ENCODE results near the gene PWP1.

PWP1 gene

DNA sequence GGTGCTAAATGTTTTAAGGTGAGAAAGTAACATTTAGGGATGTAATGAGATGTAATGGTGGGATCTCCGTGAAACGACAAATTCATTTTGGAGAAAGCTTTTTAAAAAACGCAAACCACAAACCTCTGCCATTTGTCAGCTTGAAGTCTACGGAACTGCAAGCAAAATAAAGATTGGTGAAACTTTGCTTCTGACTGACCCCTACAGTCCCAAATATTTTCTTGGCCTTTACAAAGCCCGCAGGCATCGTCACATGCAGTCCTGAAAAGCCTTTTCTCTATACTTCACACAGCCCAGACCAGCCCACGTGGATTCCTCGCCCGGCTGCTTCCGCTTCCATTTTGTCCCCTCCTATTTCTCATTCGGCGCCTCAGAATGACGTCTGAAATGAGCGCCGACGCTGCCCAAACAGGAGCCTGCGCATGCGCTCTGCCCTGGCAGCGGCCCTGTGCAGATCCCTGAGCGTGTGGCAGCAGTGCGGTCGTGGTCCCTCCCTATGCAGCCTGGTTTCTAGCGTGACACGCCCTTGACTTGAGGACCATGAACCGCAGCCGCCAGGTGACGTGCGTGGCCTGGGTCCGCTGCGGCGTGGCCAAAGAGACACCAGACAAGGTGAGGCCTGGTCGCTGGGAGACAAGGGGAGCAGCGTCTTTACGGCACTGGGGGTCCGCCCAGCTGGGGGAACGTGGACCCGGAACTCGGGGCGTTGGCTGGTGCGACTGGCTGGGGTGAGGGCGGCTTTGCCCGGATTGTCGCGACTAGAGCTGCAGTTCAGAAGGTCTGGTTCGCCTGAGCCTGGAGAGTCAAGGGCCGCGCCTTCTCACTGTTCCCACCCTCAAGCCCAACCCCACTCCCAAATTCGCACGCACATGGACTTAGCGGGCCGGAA, at the start of gene PWP1:
PWP1 (plus strand) TSS at position 440 of the 889 bp plus-strand sequence; CDS start at position 541, 101 bp downstream.
- peak; percentile 96 for DNase-seq (ENCODE audit: low spot score)

DNA sequence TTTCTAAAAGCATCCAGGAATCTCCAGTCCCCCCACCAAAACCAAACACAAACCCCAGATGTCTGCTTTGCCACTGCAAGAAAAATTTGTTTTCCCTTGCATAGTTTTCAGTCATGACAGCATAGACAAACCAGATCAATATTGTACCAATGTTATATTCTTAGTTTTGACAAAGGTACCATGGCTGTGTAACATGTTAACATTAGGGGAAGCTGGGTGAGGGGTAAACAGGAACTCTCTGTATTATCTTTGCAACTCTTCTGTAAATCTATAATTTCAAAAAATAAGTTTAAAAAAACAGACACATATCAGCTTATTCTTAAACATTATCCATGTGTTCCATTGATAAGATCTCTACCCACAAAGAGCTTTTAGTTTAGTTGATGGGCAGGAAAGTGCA, 44.4 kb upstream of the PWP1 start:
- no peak for DNase-seq (ENCODE audit: low spot score)

DNA sequence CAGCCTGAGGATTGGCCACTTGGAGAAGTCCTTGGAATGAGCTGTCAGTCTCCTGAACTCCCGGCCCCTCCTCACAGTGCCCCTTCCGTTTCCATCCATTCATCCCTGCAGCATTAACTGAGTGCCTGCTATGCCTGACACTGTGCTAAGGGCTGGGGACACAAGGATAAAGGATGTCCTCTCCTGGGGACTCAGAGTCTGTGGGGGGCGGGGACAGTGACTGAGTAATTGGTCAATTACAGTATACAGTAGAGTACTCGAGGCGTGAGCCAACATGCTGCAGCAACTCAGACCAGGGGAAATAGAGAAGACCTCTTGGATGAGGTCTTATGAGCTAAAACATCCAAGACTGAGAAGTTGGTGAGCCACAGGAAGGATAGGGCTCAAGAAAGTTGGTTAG, 43.4 kb upstream of the PWP1 start:
- no peak for DNase-seq (ENCODE audit: low spot score)

DNA sequence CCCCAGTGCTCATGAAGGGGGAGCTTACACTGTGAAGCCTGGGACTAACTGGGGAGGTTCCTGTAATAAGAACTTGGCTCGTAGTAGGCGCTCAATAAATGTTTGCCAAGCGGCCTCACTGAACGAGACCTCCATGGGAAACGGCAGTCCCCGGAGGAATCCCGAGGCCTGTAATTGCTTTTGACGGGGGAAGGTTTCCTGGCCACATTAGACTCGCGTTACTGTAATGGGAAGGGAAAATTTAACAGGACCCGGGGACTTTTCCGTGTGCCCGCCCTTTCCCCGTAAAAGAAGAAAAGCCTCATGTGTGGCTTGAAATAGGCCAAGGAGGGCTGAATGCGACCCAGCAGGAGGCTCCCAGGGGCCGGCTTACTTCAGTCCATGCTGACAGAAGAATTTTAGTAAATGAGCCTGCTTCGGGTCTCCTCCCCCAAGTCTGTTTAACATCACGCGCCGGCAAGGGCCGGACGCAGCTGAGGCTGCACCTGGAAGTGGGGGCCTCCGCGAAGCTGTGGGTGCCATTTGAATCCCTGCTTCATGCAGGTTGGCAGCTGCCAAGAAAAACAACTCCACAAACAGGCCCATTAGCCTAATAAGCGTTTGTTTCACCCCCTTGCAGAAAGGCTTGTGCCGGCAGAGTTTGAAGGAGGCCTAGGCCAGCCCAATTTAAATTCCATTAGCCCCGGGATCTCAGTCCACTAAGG, 39.8 kb upstream of the PWP1 start:
- DNase-seq (ENCODE audit: low spot score), result peak; percentile 80

DNA sequence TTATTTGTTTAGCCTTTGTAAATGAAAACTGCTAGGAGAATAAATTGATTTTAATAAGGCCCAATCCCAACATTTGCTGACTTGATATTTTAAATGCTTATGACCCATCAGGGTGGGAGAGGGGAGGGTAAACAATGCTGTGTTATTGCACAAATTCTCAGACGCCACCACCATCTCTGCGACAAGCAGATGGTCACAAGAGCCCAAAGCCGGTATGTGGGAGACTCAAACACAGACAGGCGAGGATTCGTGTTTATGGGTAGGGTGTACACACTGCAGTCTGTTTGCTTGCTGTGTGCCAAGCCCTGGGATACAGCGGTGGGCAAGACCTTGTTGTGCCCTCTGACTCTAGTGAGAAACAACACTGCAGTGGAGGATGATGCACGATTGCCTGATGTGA, 39.2 kb upstream of the PWP1 start:
- DNase-seq (ENCODE audit: low spot score), result no peak

DNA sequence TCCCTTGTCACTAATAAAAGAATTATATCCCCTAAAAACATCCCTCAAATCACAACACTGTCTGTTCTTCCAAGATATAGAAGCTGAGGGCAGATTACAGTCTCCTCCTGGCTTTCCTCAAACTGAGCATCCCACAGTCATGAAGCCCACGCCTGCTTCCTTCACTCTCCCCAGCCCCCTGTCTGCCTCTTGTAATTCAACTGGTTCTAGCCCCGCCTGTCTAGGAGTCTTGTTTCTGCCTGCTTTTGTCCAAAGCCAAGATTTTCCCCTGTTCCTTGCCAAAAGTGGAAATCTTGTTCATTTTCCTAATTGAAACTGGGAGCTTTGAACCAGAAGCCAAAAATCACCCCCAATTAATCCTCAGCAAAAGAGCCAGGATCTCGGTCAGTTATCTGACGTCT, 35.9 kb upstream of the PWP1 start:
- no peak for DNase-seq (ENCODE audit: low spot score)

DNA sequence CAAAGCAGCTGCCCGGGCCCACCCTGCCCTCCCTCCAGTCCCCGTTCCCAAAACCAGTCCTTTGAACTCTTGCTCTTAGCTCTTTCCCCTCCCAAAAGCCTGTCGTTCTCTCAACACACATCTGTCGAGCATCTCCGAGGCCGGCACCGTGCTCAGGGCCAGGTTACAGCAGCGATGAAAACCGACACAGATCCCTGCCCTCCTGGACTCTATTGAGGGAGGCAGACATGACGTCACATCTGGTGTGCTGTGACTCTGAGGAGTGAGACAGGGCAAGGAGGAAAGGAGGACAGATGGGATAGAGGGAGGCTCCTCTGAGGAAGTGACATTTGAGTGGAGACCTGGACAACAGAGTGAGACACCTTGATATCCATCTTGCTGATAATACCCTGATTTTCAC, 34.6 kb upstream of the PWP1 start:
- no peak for DNase-seq (ENCODE audit: low spot score)

DNA sequence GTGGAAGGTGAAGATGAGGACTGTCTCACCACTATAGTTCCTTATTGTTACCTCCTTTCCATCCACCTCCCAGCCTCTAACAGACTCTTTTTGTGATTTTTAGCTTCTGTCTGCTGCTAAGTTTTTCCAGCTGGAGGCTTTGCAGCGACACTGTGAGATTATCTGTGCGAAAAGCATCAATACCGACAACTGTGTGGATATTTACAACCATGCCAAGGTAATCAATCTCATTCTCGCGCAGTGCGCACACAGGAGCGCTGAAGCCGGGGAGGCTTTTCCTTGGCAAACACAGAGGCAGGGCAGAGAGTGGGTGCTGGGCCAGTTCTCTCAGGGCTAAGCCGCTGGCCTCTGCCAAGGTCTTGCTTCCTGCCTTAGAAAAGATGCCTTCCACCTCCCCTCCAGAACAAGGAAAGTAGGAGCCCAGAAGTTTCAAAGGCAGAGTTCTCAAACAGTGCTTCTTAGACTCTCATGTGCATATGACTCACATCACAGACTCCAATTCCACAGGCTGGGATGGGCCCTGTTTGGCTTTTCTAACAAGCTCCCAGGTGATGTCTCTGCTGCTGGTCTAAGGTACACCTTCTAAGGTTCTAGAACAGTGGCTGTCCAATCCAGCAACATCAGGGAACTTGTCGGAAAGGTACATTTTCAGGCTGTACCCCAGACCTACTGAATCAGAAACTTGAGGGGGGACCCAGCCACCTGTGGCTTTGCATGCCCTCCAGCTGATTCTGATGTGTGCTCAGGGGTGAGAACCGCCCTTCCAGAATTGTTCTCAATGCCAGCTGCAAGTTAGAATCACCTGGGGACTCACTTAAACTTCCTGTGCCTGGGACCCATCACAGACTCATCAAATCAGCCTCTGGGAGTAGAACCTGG, 33.8 kb upstream of the PWP1 start:
- no peak for DNase-seq (ENCODE audit: low spot score)

DNA sequence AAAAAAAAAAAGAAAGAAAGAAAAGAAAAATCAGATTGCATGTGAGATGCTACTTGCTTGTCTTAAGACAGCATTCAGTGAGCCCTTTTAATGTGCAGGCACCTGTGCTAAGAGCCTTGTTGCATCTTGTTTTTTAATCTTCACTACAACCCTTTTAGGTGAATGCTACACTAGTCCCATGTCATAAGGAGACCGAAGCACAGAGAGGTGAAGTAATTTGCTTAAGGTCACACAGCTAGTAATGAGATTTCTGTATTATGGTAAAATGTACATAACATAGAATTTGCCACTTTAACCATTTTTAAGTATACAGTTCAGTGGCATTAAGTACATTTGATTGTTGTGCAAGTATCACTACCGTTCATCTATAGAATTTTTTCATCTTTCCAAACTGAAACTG, 32.1 kb upstream of the PWP1 start:
- DNase-seq (ENCODE audit: low spot score), result no peak

DNA sequence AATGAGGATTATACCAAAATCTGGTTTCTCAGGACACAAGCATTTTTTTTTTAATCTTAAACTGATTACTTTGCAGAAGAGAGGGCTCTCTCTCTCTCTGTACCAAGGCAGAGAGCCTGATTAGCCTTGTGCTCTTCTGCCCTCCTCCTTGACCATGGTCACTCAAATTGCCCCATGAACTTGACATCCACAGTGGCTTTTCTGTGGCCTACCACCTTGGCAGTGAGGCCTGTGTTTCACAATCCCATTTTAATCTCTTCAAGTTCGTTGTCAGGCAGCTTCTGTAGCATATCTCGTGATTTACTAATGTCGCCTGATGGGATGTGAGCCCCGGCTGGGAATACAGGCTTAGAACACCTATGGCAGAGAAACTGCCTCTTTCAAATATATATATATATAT, 30.7 kb upstream of the PWP1 start:
- DNase-seq (ENCODE audit: low spot score), result no peak

DNA sequence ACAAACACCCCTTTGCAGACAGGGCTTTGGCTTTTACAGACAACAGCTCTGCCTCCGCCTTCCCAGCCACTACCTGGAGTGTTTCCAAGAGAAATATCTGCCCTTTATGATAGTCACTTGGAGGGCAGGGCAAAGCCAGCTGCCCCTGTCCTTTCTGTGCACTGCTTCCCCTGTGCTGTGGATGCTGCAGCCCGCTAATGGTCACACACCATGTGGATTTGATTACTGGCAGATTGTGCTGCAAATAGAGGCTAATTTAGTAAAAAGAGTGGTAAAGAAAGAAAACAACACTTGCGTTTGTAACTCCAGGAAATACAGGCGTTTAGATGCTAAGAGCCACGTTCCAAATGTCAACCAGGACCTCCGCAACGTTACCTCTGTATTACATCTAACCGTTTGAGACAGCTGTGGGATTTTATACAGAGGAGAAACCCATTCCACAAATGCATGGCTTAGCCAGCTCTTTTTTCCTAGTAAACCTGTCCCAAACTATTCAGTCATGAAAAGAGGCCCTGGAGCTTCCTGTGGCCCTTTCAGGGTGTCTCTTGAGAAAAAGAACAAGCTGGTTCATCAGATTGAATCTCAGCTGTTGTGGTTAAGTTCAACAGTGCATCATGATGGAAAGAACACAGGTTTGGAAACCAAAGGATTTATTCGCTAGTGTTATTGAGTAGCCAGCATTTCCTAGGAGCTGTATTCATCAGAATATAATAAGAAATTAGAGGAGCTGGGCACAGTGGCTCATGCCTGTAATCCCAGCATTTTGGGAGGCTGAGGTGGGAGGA, 30.1 kb upstream of the PWP1 start:
- no peak for DNase-seq (ENCODE audit: low spot score)

DNA sequence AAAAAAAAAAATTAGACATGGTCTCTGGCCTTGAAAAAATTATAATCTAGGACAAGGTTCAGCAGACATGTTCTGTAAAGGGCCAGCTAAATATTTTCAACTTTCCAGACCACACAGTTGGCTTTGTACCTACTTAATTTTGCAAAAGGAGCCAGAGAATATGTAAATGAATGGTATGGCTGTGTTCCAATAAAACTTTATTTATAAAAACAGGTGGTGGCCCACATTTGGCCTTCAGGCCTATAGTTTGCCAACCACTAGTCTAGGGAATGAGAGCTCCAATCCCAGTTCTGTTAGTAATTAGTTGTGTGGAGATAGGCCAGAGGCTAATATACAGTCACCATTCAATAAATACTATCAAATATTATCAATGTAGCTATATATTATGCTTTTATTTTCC, 29.3 kb upstream of the PWP1 start:
- DNase-seq (ENCODE audit: low spot score), result no peak

DNA sequence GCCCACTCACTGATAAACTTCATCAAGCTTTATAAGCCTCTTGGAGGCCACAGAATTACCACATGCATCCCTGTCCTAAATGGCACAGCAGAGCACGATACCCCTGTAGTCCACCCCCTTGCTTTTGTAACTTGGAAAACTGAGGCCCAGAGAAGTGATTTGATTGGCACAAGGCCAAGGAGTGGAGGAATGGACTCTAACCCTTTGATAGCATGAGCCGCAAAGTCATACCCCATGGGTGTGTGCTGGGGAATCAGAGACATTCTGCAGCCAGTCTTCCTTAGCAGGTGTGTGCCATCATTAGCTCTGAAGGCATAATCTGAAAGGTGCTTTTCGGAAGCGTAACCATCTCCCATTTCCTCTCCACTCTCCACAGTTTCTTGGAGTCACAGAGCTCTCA, 28.5 kb upstream of the PWP1 start:
- DNase-seq (ENCODE audit: low spot score), result no peak

DNA sequence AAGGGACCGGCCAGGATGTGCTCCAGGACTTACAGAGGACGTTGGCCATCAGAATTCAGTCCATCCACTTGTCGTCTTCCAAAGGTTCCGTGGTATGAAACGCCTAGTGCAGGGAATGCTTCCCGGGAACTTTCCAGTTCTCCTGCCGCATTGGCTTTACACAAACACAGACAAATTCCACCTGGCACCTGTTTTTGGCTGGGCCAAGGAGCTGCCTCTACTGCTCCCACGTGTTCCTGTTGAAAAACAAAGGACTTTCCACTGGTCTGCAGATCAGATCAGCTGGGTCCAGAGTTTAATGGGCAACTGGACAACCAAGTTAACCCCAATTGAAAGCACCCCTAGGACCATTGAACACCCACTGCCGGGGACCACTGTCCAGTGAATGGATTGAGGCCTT, 28.0 kb upstream of the PWP1 start:
- no peak for DNase-seq (ENCODE audit: low spot score)

DNA sequence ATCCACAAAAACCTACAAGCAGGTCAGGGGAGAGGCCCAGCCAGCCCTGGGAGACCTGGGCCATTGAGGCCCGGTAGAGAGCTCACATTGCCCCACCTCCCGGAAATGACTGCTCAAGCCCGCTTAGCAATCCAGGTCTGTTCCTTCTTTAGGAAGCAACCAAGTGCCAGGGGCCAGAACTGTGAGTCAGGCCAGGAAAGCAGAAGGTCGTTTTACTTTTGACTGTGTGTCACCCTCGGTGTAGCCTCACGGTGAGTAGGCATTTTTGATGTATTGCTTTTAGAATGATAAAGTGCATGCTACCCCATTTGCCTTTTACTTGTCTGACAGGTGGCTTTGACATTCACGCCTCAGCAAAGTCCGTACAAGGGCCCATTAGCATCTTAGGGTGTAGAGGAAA, 25.4 kb upstream of the PWP1 start:
- DNase-seq (ENCODE audit: low spot score), result no peak

DNA sequence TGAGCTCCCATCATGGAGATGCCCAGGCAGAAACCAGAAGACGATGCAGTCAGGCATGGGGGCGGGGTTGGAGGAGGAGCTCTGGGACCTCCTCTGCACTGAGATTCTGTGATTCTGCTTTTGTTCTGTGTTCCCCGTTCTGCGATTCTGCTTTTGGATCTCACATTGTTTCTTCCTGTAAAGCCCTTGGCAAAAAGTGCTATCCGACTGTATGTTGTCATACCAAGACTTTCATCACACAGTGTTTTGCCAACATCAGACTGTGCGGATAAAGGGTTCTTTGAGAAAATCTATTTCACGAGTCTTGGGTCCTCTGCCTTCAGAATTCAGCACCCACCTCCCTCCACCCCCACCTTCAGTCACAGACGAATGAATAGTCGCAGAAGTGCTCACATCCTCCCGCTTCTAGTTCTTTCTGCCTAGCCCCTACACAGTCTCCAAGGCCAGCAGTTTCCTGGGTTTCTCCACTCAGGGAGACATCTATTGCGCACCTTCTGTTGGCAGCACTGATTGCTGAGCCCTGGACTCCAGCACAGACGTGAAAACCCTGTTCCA, 24.7 kb upstream of the PWP1 start:
- no peak for DNase-seq (ENCODE audit: low spot score)

DNA sequence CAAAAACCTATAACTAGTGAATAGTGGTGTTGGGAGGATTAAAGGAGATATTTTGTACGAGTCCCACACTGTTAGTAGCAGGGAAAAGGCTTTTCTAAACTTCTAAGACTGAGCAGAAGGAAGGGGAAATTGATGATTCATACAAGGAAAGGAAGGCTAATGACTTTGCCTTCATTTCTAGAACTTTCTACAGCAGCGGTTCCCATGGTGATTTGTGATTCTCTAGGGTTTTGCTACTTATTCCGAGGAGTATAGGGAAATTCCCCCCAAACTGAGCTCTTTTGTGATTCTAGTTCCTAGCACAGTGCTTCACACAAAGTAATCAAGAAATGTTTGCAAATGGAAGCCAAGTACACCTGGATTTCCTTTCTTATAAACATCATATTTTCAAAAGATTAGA, 23.8 kb upstream of the PWP1 start:
- no peak for DNase-seq (ENCODE audit: low spot score)

DNA sequence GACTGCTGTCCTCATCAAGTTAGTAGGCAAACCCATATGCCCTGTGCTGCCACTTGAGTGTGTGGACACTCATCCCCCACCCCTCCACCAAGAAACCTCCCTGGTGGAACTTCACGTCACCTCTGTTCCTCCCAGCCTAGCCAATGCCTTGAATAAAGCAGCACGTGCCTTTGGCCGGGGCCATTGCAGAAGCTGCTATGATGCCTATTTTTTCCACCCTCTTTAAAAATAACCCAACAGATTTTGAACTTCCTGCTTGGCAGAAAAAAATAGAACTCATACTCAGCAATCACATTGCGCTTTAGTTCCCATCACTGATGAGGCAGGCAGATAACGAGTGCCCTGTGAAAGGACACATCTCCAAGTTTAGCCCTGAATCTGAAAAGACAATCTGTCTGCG, 23.1 kb upstream of the PWP1 start:
- no peak for DNase-seq (ENCODE audit: low spot score)

DNA sequence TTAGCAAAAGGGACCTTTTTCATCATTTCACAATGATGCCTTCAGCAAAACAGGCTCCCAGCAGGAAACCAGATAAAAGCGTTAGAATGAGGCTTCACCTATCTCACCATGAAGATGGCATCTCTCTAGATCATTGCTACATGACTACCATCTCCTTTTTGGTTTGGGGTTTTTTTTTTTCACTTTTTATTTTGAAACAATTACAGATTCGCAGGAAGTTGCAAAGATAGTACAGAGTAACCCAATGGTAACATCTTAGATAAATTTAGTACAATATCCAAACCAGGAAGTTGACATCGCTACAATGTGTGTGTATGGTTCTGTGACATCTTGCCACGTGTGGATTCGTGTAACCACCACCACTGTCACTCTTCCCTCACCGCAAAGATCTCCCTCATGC, 22.3 kb upstream of the PWP1 start:
- DNase-seq (ENCODE audit: low spot score), result no peak

DNA sequence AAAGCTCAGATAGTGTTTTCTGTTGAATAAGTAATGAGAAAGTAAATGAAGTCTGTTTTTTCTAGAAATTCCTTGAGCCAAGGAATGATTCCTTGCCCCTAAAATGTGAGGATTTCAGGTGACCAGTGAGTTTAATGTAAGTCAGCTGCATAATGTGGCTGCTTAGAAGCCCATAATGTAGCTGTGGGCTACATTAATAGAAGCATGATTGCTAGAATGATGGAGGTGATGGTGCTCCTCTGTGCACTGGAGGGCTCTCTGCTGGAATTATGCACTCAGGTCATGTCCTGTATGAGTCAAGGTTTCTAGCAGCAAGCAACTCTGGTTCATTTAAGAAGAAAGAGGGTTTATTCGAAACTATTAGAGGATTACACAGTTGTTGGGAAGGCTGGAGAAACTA, 19.6 kb upstream of the PWP1 start:
- DNase-seq (ENCODE audit: low spot score), result no peak

DNA sequence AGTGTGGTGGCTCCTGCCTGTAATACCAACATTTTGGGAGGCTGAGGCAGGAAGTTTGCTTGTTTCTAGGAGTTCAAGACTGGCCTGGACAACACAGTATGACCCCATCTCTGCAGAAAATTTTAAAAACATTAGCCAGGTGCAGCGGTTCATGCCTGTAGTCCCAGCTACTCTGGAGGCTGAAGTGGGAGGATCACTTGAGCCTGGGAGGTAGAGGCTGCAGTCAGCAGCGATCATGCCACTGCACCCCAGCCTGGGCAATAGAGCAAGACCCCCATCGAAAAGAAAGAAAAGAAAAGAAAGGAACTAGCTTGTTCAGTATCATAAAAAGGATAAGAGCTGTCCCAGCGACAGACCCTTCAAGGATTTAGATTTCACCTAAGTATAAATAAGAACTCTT, 18.1 kb upstream of the PWP1 start:
- no peak for DNase-seq (ENCODE audit: low spot score)

All from left forelimb (tissue), 1 donor.